ENCODE measurements around the gene SLC2A8. TPM values are rescaled to one million over a fixed set of nuclear protein-coding genes. Genes with fewer than 3 reads are reported as not detected.

SLC2A8 gene
- total RNA-seq, 5 donors from 2014 or later (not counting 1 experiment from before 2014, with no cell fraction given): 1.4 to 6.2 (median 2.6) TPM

DNA sequence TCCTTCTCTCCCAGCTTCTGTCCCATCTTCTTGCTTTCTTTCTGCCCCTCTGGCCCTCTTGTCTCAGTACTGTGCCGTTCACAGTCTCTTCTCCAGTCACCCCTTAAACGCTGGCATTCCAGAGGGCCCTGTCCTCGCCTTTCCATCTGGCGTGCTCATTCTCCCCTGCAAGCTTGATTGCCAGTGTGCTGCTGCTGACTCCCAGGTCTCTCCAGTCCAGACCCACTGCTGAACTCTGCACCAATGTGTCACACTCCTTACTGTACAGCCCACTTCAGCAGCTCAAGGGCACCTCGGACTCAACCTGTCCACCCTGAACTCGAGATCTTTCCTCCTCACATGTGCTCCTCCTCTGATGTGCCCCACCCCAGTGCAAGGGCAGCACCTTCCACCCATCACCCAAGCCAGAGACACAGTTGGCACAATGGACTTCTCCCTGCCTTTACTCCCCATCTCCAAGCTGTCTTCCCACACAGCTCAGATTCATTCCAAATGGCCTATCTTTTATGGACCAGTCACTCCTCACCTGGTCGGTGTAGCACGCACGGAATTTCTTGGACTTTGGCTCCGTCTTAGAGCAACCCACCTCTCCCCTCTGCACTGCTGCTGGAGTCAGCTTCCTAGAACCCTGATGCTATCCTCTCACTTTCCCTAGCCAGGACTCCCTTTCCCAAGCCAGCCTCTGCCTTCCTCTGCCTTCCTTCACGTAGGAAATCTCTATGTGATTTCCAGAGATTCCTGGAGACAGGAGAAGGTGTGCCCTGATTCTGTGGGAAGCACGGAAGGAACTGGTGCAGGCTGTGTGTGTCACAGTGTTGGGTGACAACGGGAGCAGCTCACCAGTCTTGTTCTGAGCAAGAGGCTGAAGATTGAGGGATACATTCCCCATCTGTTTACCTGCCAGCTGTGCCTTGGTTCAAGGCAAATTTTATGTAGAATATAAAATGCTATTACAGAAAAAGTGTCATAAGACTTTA lies 26.0 kb upstream of the SLC2A8 start:
- H3K36me3 ChIP-seq (ENCODE audit: control insufficient read depth in 2 of 2, extremely low read depth in 1 of 2, insufficient read depth in 1 of 2, low read length in 1 of 2): no peaks in the 10 kb centered on the region
- DNase-seq (no peak), ATAC-seq (replicated peaks in 1 of 4) (no peak)
- Mint-ChIP-seq H3K4me3 (no peak overlapping the region), H3K4me1 (no peaks in the 10 kb centered on the region), H3K27ac (peak overlapping the region in 1 of 2 donors; percentile 5), H3K27me3 (peaks cover 68 to 76% of the 10 kb centered on the region in 2 donors), H3K36me3 (no peaks in the 10 kb centered on the region), H3K9me3 (no peaks in the 10 kb centered on the region)
- ChIA-PET POLR2A (interaction anchor here in 1 of 2 donors (0.6 kb wide), 1 partner anchor 20 kb away, joined by 4 read pairs; no protein-coding TSS in a partner anchor), CTCF (no interaction called here)
- H3K4me3 ChIP-seq (ENCODE audit: control insufficient read depth in 1 of 2, extremely low read depth in 1 of 2, low read length in 1 of 2): no peak overlapping the region
- H3K9me3 ChIP-seq: no peaks in the 10 kb centered on the region
- no peaks in the 10 kb centered on the region for H3K4me1 ChIP-seq (ENCODE audit: control insufficient read depth in 1 of 2, extremely low read depth in 1 of 2, insufficient read depth in 2 of 2, low read length in 2 of 2)
- WGBS (ENCODE audit: insufficient coverage): 86% methylated on average over 11 of the region's 13 CpGs
- H3K27ac ChIP-seq (ENCODE audit: low read length): no peak overlapping the region
- peaks cover 0 to 56% of the 10 kb centered on the region in 2 experiments for H3K27me3 ChIP-seq (replicated peaks in 1 of 2; ENCODE audit: control insufficient read depth in 2 of 2, extremely low read depth in 1 of 2, insufficient read depth in 2 of 2, low read length in 1 of 2)

DNA sequence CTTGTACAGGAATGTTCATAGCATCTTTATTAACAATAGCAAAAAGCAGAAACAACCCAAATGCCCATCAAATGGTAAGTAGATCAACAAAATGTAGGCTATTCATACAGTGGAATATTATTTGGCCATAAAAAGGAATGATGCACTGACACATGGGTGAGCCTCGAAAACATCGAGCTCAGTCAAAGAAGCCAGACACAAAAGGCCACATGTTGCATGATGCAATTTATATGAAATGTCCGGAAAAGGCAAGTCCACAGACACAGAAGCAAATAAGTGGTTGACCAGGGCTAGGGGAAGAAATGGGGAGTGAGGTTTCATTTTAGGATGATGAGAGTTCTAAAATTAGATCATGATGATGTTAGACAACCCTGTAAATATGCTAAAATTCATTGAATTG lies 16.5 kb upstream of the SLC2A8 start:
- no peaks in the 10 kb centered on the region for H3K36me3 Mint-ChIP-seq
- peaks cover 0 to 10% (median 0%) of the 10 kb centered on the region in 3 donors for H3K9me3 Mint-ChIP-seq
- H3K36me3 ChIP-seq (ENCODE audit: control insufficient read depth in 2 of 2, extremely low read depth in 1 of 2, insufficient read depth in 1 of 2, low read length in 1 of 2): no peaks in the 10 kb centered on the region
- H3K4me3 Mint-ChIP-seq: no peak overlapping the region
- ChIA-PET CTCF (no interaction called here), POLR2A (no interaction called here)
- DNase-seq (no peak), ATAC-seq (replicated peaks in 1 of 4) (no peak)
- peaks cover 2% of the 10 kb centered on the region for H3K9me3 ChIP-seq
- H3K27me3 ChIP-seq (replicated peaks in 1 of 2; ENCODE audit: control insufficient read depth in 2 of 2, extremely low read depth in 1 of 2, insufficient read depth in 2 of 2, low read length in 1 of 2): peaks cover 7 to 68% of the 10 kb centered on the region in 2 experiments
- H3K27me3 Mint-ChIP-seq: peaks cover 57 to 77% of the 10 kb centered on the region in 2 donors
- H3K4me1 ChIP-seq (ENCODE audit: control insufficient read depth in 1 of 2, extremely low read depth in 1 of 2, insufficient read depth in 2 of 2, low read length in 2 of 2): no peaks in the 10 kb centered on the region
- peaks cover 0 to 2% (median 0%) of the 10 kb centered on the region in 3 donors for H3K4me1 Mint-ChIP-seq
- no peak overlapping the region for H3K4me3 ChIP-seq (ENCODE audit: control insufficient read depth in 1 of 2, extremely low read depth in 1 of 2, low read length in 1 of 2)
- WGBS (ENCODE audit: insufficient coverage): 95% methylated on average over 3 of the region's 3 CpGs
- no peak overlapping the region for H3K27ac ChIP-seq (ENCODE audit: low read length)
- no peak overlapping the region for H3K27ac Mint-ChIP-seq

DNA sequence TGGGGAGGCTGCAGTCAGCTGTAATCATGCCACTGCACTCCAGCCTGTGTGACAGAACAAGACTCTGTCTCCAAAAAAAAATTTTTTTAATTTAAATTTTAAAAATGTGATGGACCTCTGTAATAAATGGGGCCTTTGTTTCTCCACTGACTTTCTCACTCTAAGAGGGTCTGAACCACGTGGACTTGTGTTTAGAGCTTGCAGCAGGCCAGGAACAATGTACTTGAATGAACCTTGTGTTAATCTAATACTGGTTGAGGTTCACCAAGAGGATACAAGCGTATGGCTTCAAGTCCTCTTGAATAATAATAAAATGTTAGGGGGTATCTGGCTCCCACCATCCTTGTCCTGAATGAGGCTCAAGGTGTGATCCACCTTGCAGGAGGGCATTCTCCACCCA lies 14.4 kb upstream of the SLC2A8 start:
- peaks cover 6 to 18% (median 7%) of the 10 kb centered on the region in 3 donors for H3K4me1 Mint-ChIP-seq
- no peaks in the 10 kb centered on the region for H3K36me3 Mint-ChIP-seq
- Histone ChIP-seq H3K9me3 (peaks cover 2% of the 10 kb centered on the region), H3K27ac (ENCODE audit: low read length) (no peak overlapping the region), H3K4me3 (ENCODE audit: control insufficient read depth in 1 of 2, extremely low read depth in 1 of 2, low read length in 1 of 2) (no peak overlapping the region), H3K27me3 (replicated peaks in 1 of 2; ENCODE audit: control insufficient read depth in 2 of 2, extremely low read depth in 1 of 2, insufficient read depth in 2 of 2, low read length in 1 of 2) (peaks cover 5 to 76% of the 10 kb centered on the region in 2 experiments), H3K4me1 (ENCODE audit: control insufficient read depth in 1 of 2, extremely low read depth in 1 of 2, insufficient read depth in 2 of 2, low read length in 2 of 2) (peaks cover 0 to 8% of the 10 kb centered on the region in 2 experiments), H3K36me3 (ENCODE audit: control insufficient read depth in 2 of 2, extremely low read depth in 1 of 2, insufficient read depth in 1 of 2, low read length in 1 of 2) (no peaks in the 10 kb centered on the region)
- ATAC-seq (replicated peaks in 1 of 4): no peak
- DNase-seq: no peak
- ChIA-PET POLR2A (no interaction called here), CTCF (no interaction called here)
- no peak overlapping the region for H3K4me3 Mint-ChIP-seq
- peaks cover 61 to 77% of the 10 kb centered on the region in 2 donors for H3K27me3 Mint-ChIP-seq
- peaks cover 0 to 10% (median 0%) of the 10 kb centered on the region in 3 donors for H3K9me3 Mint-ChIP-seq
- no peak overlapping the region for H3K27ac Mint-ChIP-seq
- WGBS (ENCODE audit: insufficient coverage): no CpG with 5 or more reads among the region's 2 CpGs

DNA sequence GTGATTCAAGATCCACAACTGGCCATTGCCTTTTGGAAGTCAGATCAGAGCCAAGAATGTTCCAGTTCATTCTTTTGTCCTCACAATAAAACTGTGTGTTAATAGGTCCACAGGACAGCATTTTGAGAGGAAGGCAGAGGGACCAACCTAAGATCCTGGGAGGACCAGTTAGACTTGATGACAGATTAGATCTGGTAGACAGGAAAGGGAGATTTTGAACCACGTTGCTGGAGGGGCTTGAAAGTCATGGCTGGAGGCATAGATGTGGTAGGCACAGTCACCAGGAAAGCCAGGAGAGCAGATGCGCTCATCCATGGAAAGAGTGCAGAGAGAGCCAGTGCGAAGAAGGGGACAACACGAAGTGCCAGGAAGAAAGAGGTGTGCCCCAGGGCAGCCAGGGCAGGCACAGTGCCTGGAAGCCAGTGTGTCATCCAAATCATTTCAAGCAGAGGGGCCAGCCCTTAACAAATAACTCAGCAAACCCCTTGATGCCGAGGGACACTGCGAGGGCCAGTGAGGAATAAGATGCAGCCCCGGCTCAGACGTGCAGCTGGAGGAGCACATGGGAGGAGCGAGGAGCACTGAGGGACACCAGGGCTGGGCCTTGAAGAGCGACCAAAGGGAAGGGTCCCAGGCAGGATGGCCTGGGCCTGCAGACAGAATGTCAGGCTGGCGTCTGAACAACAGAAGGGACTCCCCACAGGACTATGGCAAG lies 12.8 kb upstream of the SLC2A8 start:
- Mint-ChIP-seq H3K4me1 (peaks cover 21 to 32% (median 21%) of the 10 kb centered on the region in 3 donors), H3K36me3 (no peaks in the 10 kb centered on the region), H3K4me3 (no peak overlapping the region), H3K27me3 (peaks cover 58 to 74% of the 10 kb centered on the region in 2 donors), H3K27ac (no peak overlapping the region), H3K9me3 (peaks cover 0 to 8% (median 0%) of the 10 kb centered on the region in 3 donors)
- Histone ChIP-seq H3K27me3 (replicated peaks in 1 of 2; ENCODE audit: control insufficient read depth in 2 of 2, extremely low read depth in 1 of 2, insufficient read depth in 2 of 2, low read length in 1 of 2) (peaks cover 5 to 69% of the 10 kb centered on the region in 2 experiments), H3K36me3 (ENCODE audit: control insufficient read depth in 2 of 2, extremely low read depth in 1 of 2, insufficient read depth in 1 of 2, low read length in 1 of 2) (no peaks in the 10 kb centered on the region), H3K9me3 (peaks cover 2% of the 10 kb centered on the region), H3K4me1 (ENCODE audit: control insufficient read depth in 1 of 2, extremely low read depth in 1 of 2, insufficient read depth in 2 of 2, low read length in 2 of 2) (peaks cover 11 to 24% of the 10 kb centered on the region in 2 experiments), H3K4me3 (ENCODE audit: control insufficient read depth in 1 of 2, extremely low read depth in 1 of 2, low read length in 1 of 2) (no peak overlapping the region), H3K27ac (ENCODE audit: low read length) (no peak overlapping the region)
- DNase-seq (peak in 1 of 35 experiments; percentile 2), ATAC-seq (replicated peaks in 1 of 4) (no peak)
- ChIA-PET CTCF (no interaction called here), POLR2A (no interaction called here)
- 81% methylated on average over 11 of the region's 11 CpGs for WGBS (ENCODE audit: insufficient coverage)

DNA sequence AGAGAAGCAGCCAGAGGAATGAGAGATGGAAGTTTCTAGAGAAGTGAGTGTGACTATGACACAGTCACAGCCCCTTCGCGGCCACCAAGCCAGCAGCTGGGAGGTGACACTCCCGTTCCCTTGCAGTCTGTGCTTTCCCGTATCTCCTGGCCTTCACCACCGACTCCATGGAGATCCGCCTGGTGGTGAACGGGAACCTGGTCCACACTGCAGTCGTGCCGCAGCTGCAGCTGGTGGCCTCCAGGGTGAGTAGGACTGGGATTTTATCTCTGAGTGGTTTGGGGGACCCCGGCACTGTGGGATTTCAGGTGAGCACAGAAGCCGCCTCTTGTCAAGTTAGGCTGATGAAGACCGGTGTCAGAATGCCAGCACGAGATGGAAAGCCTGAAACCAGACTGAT lies 12.1 kb upstream of the SLC2A8 start:
- WGBS (ENCODE audit: insufficient coverage): 89% methylated on average over 12 of the region's 13 CpGs
- Histone ChIP-seq H3K4me3 (ENCODE audit: control insufficient read depth in 1 of 2, extremely low read depth in 1 of 2, low read length in 1 of 2) (no peak overlapping the region), H3K9me3 (peaks cover 2% of the 10 kb centered on the region), H3K36me3 (ENCODE audit: control insufficient read depth in 2 of 2, extremely low read depth in 1 of 2, insufficient read depth in 1 of 2, low read length in 1 of 2) (no peaks in the 10 kb centered on the region), H3K27ac (ENCODE audit: low read length) (no peak overlapping the region), H3K27me3 (replicated peaks in 1 of 2; ENCODE audit: control insufficient read depth in 2 of 2, extremely low read depth in 1 of 2, insufficient read depth in 2 of 2, low read length in 1 of 2) (peaks cover 5 to 72% of the 10 kb centered on the region in 2 experiments), H3K4me1 (ENCODE audit: control insufficient read depth in 1 of 2, extremely low read depth in 1 of 2, insufficient read depth in 2 of 2, low read length in 2 of 2) (peaks cover 14 to 30% of the 10 kb centered on the region in 2 experiments)
- ATAC-seq (replicated peaks in 1 of 4) (no peak), DNase-seq (no peak)
- H3K27ac Mint-ChIP-seq: no peak overlapping the region
- peaks cover 24 to 35% (median 26%) of the 10 kb centered on the region in 3 donors for H3K4me1 Mint-ChIP-seq
- CTCF ChIA-PET: interaction anchor here in 1 of 2 donors (0.5 kb wide), 1 partner anchor 18 kb away, joined by 8 read pairs; no protein-coding TSS in a partner anchor
- H3K9me3 Mint-ChIP-seq: peaks cover 0 to 4% (median 0%) of the 10 kb centered on the region in 3 donors
- H3K27me3 Mint-ChIP-seq: peaks cover 54 to 73% of the 10 kb centered on the region in 2 donors
- POLR2A ChIA-PET: no interaction called here
- H3K4me3 Mint-ChIP-seq: no peak overlapping the region
- H3K36me3 Mint-ChIP-seq: no peaks in the 10 kb centered on the region

DNA sequence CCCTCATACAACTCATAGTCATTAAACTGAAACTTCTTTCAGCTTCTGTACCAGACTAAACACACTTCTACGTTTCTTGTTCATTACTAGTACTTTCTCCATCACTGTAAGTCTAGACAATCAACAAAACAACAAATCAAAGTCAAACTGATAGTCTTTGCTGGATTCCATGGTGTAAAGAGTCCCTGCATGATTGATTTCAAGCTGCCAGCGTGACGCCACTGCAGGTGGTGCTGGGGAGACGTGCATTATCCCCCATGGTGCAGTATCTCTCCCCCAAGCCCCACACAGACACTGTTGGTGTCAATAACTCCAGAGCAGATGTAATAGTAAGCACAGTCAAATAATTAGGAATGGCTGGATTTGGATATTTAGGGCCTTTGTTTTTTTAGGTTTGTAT lies 10.7 kb upstream of the SLC2A8 start:
- no peak for ATAC-seq (replicated peaks in 1 of 4)
- Histone ChIP-seq H3K9me3 (no peaks in the 10 kb centered on the region), H3K27ac (ENCODE audit: low read length) (no peak overlapping the region), H3K4me3 (ENCODE audit: control insufficient read depth in 1 of 2, extremely low read depth in 1 of 2, low read length in 1 of 2) (no peak overlapping the region), H3K36me3 (ENCODE audit: control insufficient read depth in 2 of 2, extremely low read depth in 1 of 2, insufficient read depth in 1 of 2, low read length in 1 of 2) (no peaks in the 10 kb centered on the region), H3K4me1 (ENCODE audit: control insufficient read depth in 1 of 2, extremely low read depth in 1 of 2, insufficient read depth in 2 of 2, low read length in 2 of 2) (peaks cover 14 to 37% of the 10 kb centered on the region in 2 experiments), H3K27me3 (replicated peaks in 1 of 2; ENCODE audit: control insufficient read depth in 2 of 2, extremely low read depth in 1 of 2, insufficient read depth in 2 of 2, low read length in 1 of 2) (peaks cover 3 to 74% of the 10 kb centered on the region in 2 experiments)
- Mint-ChIP-seq H3K27ac (no peak overlapping the region), H3K4me3 (no peak overlapping the region), H3K9me3 (no peaks in the 10 kb centered on the region), H3K36me3 (no peaks in the 10 kb centered on the region), H3K27me3 (peaks cover 53 to 75% of the 10 kb centered on the region in 2 donors), H3K4me1 (peaks cover 28 to 41% (median 30%) of the 10 kb centered on the region in 3 donors)
- no CpG with 5 or more reads among the region's 4 CpGs for WGBS (ENCODE audit: insufficient coverage)
- DNase-seq: no peak
- ChIA-PET CTCF (no interaction called here), POLR2A (no interaction called here)
